H1 (cell line): ENCODE data around the gene MELTF. TPM values are rescaled to one million over a fixed set of nuclear protein-coding genes. Genes with fewer than 3 reads are reported as not detected.

Experiments used
- CTCF ChIA-PET: fragments of 300-600 bp; sonication (Branson Sonifier 250); formaldehyde crosslinking; loops from one replicate; lab custom pipeline; 2021; ENCODE audit not compliant: partially characterized antibody; lab: Charles Lee
- POLR2A ChIA-PET: fragments of 300-600 bp; sonication (Branson Sonifier 250); formaldehyde crosslinking; loops from one replicate; lab custom pipeline; 2021; ENCODE audit warnings: inconsistent platforms; ENCODE audit not compliant: partially characterized antibody; lab: Charles Lee
- DNase-seq, 2 experiments: peaks; one replicate each; pipeline versions ENCODE4 v3.0.0 to v3.0.0-alpha.2; 2010 to 2022; ENCODE audit warnings: low spot score in 2 of 2, low read depth in 1 of 2, mixed read lengths in 1 of 2
- FAIRE-seq: peaks from 2 replicates; lab custom pipeline; 2011; peaks lifted over from hg19 to GRCh38; lab: Jason Lieb, UNC
- H2AFZ ChIP-seq: 2 replicates; pipeline ENCODE4 v1.8.1; 2012; ENCODE audit warnings: low read length, inconsistent platforms
- H2AK5ac ChIP-seq: 2 replicates; pipeline ENCODE4 v1.6.1; 2013; ENCODE audit warnings: low read depth, low read length
- H2BK120ac ChIP-seq: replicated peaks from 2 replicates; pipeline ENCODE3; 2013; ENCODE audit warnings: low read depth, low read length, inconsistent platforms
- H2BK12ac ChIP-seq: 2 replicates; pipeline ENCODE4 v1.6.1; 2013; ENCODE audit warnings: low read depth, low read length
- H2BK15ac ChIP-seq: 2 replicates; pipeline ENCODE4 v1.6.1; 2013; ENCODE audit warnings: low read length
- H2BK20ac ChIP-seq: 2 replicates; pipeline ENCODE4 v1.6.1; 2013; ENCODE audit warnings: low read length
- H2BK5ac ChIP-seq: 2 replicates; pipeline ENCODE4 v1.6.1; 2013; ENCODE audit warnings: low read depth, low read length
- H3K14ac ChIP-seq: 2 replicates; pipeline ENCODE4 v1.6.1; 2013; ENCODE audit warnings: inconsistent platforms; ENCODE audit not compliant: insufficient read length
- H3K18ac ChIP-seq: 2 replicates; pipeline ENCODE4 v1.6.1; 2013; ENCODE audit warnings: low read length; ENCODE audit errors: extremely low read depth
- H3K23ac ChIP-seq: 2 replicates; pipeline ENCODE4 v1.6.1; 2013; ENCODE audit warnings: inconsistent platforms; ENCODE audit not compliant: insufficient read length
- H3K23me2 ChIP-seq: 2 replicates; pipeline ENCODE4 v1.6.1; 2013; ENCODE audit warnings: low read depth, low read length
- H3K27ac ChIP-seq: 2 replicates; pipeline ENCODE4 v1.6.1; 2011; ENCODE audit warnings: low read depth, low read length, inconsistent platforms
- H3K27me3 ChIP-seq, 4 experiments: replicated peaks in 1 of 4; 1 replicate in 1 of 4; 2 replicates in 3 of 4; pipeline versions ENCODE4 v1.6.1 to v1.8.1; 2011 to 2013; ENCODE audit warnings: low read length in 3 of 4, mild to moderate bottlenecking in 3 of 4, inconsistent platforms in 2 of 4, mixed read lengths in 2 of 4, moderate library complexity in 1 of 4; ENCODE audit not compliant: control insufficient read depth in 3 of 4, insufficient read depth in 3 of 4; ENCODE audit errors: extremely low read depth in 1 of 4
- H3K36me3 ChIP-seq, 4 experiments: 2 replicates each; pipeline versions ENCODE4 v1.6.1 to v1.8.1; 2011 to 2013; ENCODE audit warnings: mild to moderate bottlenecking in 4 of 4, low read length in 3 of 4, moderate library complexity in 2 of 4, control low read depth in 1 of 4, inconsistent platforms in 1 of 4; ENCODE audit not compliant: insufficient read depth in 4 of 4, control insufficient read depth in 2 of 4
- H3K4ac ChIP-seq: replicated peaks from 2 replicates; pipeline ENCODE3; 2013; ENCODE audit warnings: low read length, low read depth, mixed read lengths, inconsistent platforms; ENCODE audit not compliant: insufficient read length
- H3K4me1 ChIP-seq, 4 experiments: replicated peaks in 1 of 4; 1 replicate in 1 of 4; 2 replicates in 3 of 4; pipeline versions ENCODE4 v1.6.1 to v1.8.1; 2011 to 2013; ENCODE audit warnings: low read length in 3 of 4, inconsistent platforms in 2 of 4, mixed read lengths in 1 of 4; ENCODE audit not compliant: insufficient read depth in 4 of 4, control insufficient read depth in 3 of 4
- H3K4me2 ChIP-seq, 2 experiments: 2 replicates each; pipeline versions ENCODE4 v1.6.1 to v1.8.1; 2011 to 2013; ENCODE audit warnings: low read depth in 2 of 2, low read length in 2 of 2, control low read depth in 1 of 2, inconsistent platforms in 1 of 2, mild to moderate bottlenecking in 1 of 2; ENCODE audit not compliant: insufficient read depth in 1 of 2
- H3K4me3 ChIP-seq, 4 experiments: fragments of 200-600, 300-600 bp in 1 of 4; sonication (generic), shearing (Covaris generic), sonication (Bioruptor Twin) in 1 of 4; 2 replicates each; pipeline versions ENCODE4 v1.5.1 to v1.8.1; 2011 to 2016; ENCODE audit warnings: low read length in 4 of 4, low read depth in 3 of 4, control low read depth in 2 of 4, inconsistent platforms in 2 of 4, mild to moderate bottlenecking in 2 of 4, mixed read lengths in 1 of 4, moderate library complexity in 1 of 4; ENCODE audit not compliant: insufficient read depth in 2 of 4; ENCODE audit errors: extremely low read depth in 1 of 4
- H3K56ac ChIP-seq: replicated peaks from 2 replicates; pipeline ENCODE3; 2013; ENCODE audit warnings: low read depth, mild to moderate bottlenecking, mixed read lengths, low read length, inconsistent platforms; ENCODE audit not compliant: insufficient read length
- H3K79me1 ChIP-seq: 2 replicates; pipeline ENCODE4 v1.6.1; 2013; ENCODE audit warnings: low read depth, low read length, control low read depth
- H3K79me2 ChIP-seq, 2 experiments: 2 replicates each; pipeline versions ENCODE4 v1.6.1 to v1.8.1; 2012 to 2013; ENCODE audit warnings: low read length in 2 of 2, mild to moderate bottlenecking in 2 of 2, inconsistent platforms in 1 of 2; ENCODE audit not compliant: insufficient read depth in 2 of 2, control insufficient read depth in 1 of 2
- H3K9ac ChIP-seq, 4 experiments: replicated peaks in 1 of 4; 1 replicate in 1 of 4; 2 replicates in 3 of 4; pipeline versions ENCODE4 v1.6.1 to v1.8.1; 2011 to 2013; ENCODE audit warnings: low read depth in 3 of 4, low read length in 3 of 4, control low read depth in 2 of 4, mild to moderate bottlenecking in 2 of 4, moderate library complexity in 2 of 4, inconsistent platforms in 1 of 4; ENCODE audit errors: extremely low read depth in 1 of 4
- H3K9me3 ChIP-seq, 2 experiments: 2 replicates each; pipeline versions ENCODE4 v1.6.1 to v1.8.1; 2012 to 2013; ENCODE audit warnings: mild to moderate bottlenecking in 2 of 2, moderate library complexity in 2 of 2, control low read depth in 1 of 2, inconsistent platforms in 1 of 2, low read depth in 1 of 2, low read length in 1 of 2, mixed read lengths in 1 of 2; ENCODE audit not compliant: insufficient read depth in 2 of 2
- H4K20me1 ChIP-seq, 2 experiments: replicated peaks in 1 of 2; 2 replicates each; pipeline versions ENCODE3 to v1.8.1; 2011 to 2013; ENCODE audit warnings: inconsistent platforms in 2 of 2, low read length in 2 of 2, mild to moderate bottlenecking in 1 of 2; ENCODE audit not compliant: insufficient read depth in 2 of 2, control insufficient read depth in 1 of 2
- H4K5ac ChIP-seq: 2 replicates; pipeline ENCODE4 v1.6.1; 2013; ENCODE audit warnings: low read length, low read depth, mixed read lengths, inconsistent platforms; ENCODE audit not compliant: insufficient read length
- H4K8ac ChIP-seq: 2 replicates; pipeline ENCODE4 v1.8.0; 2013; ENCODE audit warnings: mild to moderate bottlenecking, moderate library complexity, low read length, inconsistent platforms; ENCODE audit not compliant: insufficient read depth; ENCODE audit errors: extremely low read depth
- H4K91ac ChIP-seq: replicated peaks from 2 replicates; pipeline ENCODE3; 2013; ENCODE audit warnings: low read length, mixed read lengths, inconsistent platforms; ENCODE audit not compliant: insufficient read length
- BRCA1 ChIP-seq: IDR thresholded peaks from 2 replicates; pipeline ENCODE4 v1.6.1; 2012; ENCODE audit warnings: low read depth, low read length, improper control_type of control experiment
- CHD1 ChIP-seq: IDR thresholded peaks from 2 replicates; pipeline ENCODE4 v1.6.1; 2012; ENCODE audit warnings: low read depth, low read length, improper control_type of control experiment
- CREB1 ChIP-seq: IDR thresholded peaks from 2 replicates; pipeline ENCODE4 v1.6.1; 2012; ENCODE audit warnings: inconsistent platforms
- FOSL1 ChIP-seq: IDR thresholded peaks from 2 replicates; pipeline ENCODE4 v1.6.1; 2011; ENCODE audit warnings: mild to moderate bottlenecking, low read depth, low read length, moderate library complexity; ENCODE audit not compliant: insufficient read depth
- JUN ChIP-seq: IDR thresholded peaks from 2 replicates; pipeline ENCODE4 v1.6.1; 2011; ENCODE audit warnings: low read depth, mild to moderate bottlenecking, improper control_type of control experiment, low read length
- KDM4A ChIP-seq: IDR thresholded peaks from one replicate; pipeline ENCODE4 v1.7.1; 2012; ENCODE audit warnings: low read depth, mild to moderate bottlenecking, moderate library complexity, low read length, inconsistent platforms; ENCODE audit not compliant: severe bottlenecking
- TBP ChIP-seq: IDR thresholded peaks from 2 replicates; pipeline ENCODE4 v1.6.1; 2011; ENCODE audit warnings: low read depth, low read length, improper control_type of control experiment
- TEAD4 ChIP-seq: IDR thresholded peaks from 2 replicates; pipeline ENCODE4 v1.6.1; 2012; ENCODE audit warnings: low read depth, low read length, inconsistent platforms, mixed read lengths
- WGBS, 2 experiments: shearing (Covaris generic) in 1 of 2; methylation state at CpG; one replicate each; pipeline versions ENCODE4 v1.1.6 to v1.1.7; 2013 to 2015; ENCODE audit warnings: low lambda C conversion rate in 2 of 2, mixed read lengths in 2 of 2, inconsistent platforms in 1 of 2, low coverage in 1 of 2, missing lambda C conversion rate in 1 of 2; ENCODE audit not compliant: insufficient replicate concordance in 2 of 2, insufficient coverage in 1 of 2, insufficient read length in 1 of 2; ENCODE audit errors: extremely low coverage in 1 of 2, missing lambda C conversion rate in 1 of 2; 5-methylcytosine and 5-hydroxymethylcytosine counted together
- polyA plus RNA-seq, 7 experiments: library from polyadenylated mRNA; depleted of rRNA in 3 of 7; stranded (reverse) in 5 of 7; unstranded in 2 of 7; fragments of >200 nt in 5 of 7; fragments of 200-250 nt in 2 of 7; gene quantifications; 1 replicate in 5 of 7; 2 replicates in 1 of 7; 4 replicates in 1 of 7; pipeline versions ENCODE4 v1.2.1 to v1.2.3, GENCODE V29; 2011 to 2013; ENCODE audit warnings: missing spikeins in 2 of 7, mixed read lengths in 2 of 7
- total RNA-seq: library from RNA; stranded (reverse); fragmentation: NEBNext Ultra II Directional; extraction: Animal tissue kit (Norgen Biotek cat#: 25700); gene quantifications from 2 replicates; pipeline ENCODE4 v1.2.1, GENCODE V29; 2021

The MELTF gene
- total and polyA plus RNA-seq, 2 of the 8 experiments (the other 6 are each of a cell fraction or from before 2014, with no cell fraction given) = 1.7 to 3.5 TPM

- no peak overlapping the region for H2BK12ac ChIP-seq
- no peak overlapping the region for H3K4me3 ChIP-seq
- H3K4me1 ChIP-seq = peaks cover 0 to 1% (median 0%) of the 10 kb centered on the region in 4 experiments; a peak in 1 of 7 replicates
- WGBS, 2 experiments = 91% methylated on average over 5 of the region's 5 CpGs; no CpG with 5 or more reads in 1 of the 2 experiments
- no peaks in the 10 kb centered on the region for H3K79me1 ChIP-seq
- peaks cover 0 to under 1% (median 0%) of the 10 kb centered on the region in 4 experiments; a peak in 1 of 8 replicates for H3K36me3 ChIP-seq
- H3K4ac ChIP-seq = no peak overlapping the region
- H2BK5ac ChIP-seq = no peak overlapping the region
- POLR2A ChIA-PET = no interaction called here
- no peaks in the 10 kb centered on the region for H3K9me3 ChIP-seq
- H3K79me2 ChIP-seq = no peaks in the 10 kb centered on the region
- H3K23me2 ChIP-seq = no peaks in the 10 kb centered on the region; the same call in 1 of the 2 replicates
- no peak overlapping the region for H3K9ac ChIP-seq
- H2BK20ac ChIP-seq = no peak overlapping the region
- H4K20me1 ChIP-seq = no peaks in the 10 kb centered on the region
- no peak overlapping the region for H4K8ac ChIP-seq
- H3K18ac ChIP-seq = no peak overlapping the region
- peaks cover 15 to 20% (median 18%) of the 10 kb centered on the region in 4 experiments for H3K27me3 ChIP-seq
- DNase-seq (no peak), FAIRE-seq (no peak)
- H3K4me2 ChIP-seq = no peak overlapping the region
- CTCF ChIA-PET = interaction anchor here (0.6 to 1.3 kb wide), 2 partner anchors 19 to 557 kb away, joined by 3 to 4 read pairs; no protein-coding TSS in a partner anchor
- H3K56ac ChIP-seq = no peak overlapping the region
- no peak for TF ChIP-seq BRCA1
- no peak for TF ChIP-seq FOSL1
- no peak for TF ChIP-seq JUN
- TF ChIP-seq TBP = no peak
- TF ChIP-seq TEAD4 = no peak
- no peak for TF ChIP-seq CREB1
- no peak for TF ChIP-seq KDM4A
- no peak for TF ChIP-seq CHD1
- no peak overlapping the region for H4K91ac ChIP-seq
- H2BK15ac ChIP-seq = no peak overlapping the region
- H2AFZ ChIP-seq = no peak overlapping the region
- H2AK5ac ChIP-seq = no peak overlapping the region
- no peak overlapping the region for H3K14ac ChIP-seq
- no peak overlapping the region for H3K27ac ChIP-seq
- no peak overlapping the region for H3K23ac ChIP-seq
- no peak overlapping the region for H4K5ac ChIP-seq
- no peak overlapping the region for H2BK120ac ChIP-seq
Observed at GRCh38 chr3:196974661-196975060, 55.0 kb downstream of the MELTF start.
